ENCODE measurements around the gene STUM.

DNA sequence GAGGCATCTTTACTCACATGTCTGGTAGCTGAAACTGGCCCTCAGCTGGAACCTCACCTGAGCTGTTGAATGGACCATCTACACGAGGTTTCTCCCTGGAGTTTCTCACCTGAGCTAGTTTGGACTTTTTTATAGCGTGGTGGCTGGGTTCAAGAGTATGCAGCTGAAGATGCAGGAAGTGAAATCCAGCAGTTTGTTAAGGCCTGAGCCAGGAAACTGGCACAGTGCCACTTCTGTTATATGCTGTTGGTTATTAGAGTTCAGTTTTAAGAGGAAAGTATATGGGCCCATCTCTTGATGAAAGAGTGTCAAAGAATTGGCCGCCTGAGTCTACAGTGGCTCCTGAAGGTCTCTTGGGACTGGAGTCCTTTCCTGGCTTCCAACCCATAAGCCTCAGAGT lies 35.6 kb downstream of the STUM start:
- TF ChIP-seq, protein P1, sequence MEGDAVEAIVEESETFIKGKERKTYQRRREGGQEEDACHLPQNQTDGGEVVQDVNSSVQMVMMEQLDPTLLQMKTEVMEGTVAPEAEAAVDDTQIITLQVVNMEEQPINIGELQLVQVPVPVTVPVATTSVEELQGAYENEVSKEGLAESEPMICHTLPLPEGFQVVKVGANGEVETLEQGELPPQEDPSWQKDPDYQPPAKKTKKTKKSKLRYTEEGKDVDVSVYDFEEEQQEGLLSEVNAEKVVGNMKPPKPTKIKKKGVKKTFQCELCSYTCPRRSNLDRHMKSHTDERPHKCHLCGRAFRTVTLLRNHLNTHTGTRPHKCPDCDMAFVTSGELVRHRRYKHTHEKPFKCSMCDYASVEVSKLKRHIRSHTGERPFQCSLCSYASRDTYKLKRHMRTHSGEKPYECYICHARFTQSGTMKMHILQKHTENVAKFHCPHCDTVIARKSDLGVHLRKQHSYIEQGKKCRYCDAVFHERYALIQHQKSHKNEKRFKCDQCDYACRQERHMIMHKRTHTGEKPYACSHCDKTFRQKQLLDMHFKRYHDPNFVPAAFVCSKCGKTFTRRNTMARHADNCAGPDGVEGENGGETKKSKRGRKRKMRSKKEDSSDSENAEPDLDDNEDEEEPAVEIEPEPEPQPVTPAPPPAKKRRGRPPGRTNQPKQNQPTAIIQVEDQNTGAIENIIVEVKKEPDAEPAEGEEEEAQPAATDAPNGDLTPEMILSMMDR (conservative IDR thresholded peaks at IDR 0.05 in 1 of 2, IDR thresholded peaks at IDR 0.05 in 1 of 2; ENCODE audit: extremely low read depth in 1 of 2, insufficient read depth in 1 of 2, low read depth in 1 of 2, low read length in 2 of 2): no peak
- TF ChIP-seq EZH2 (IDR thresholded peaks at IDR 0.05; ENCODE audit: borderline replicate concordance, low read length): no peak
